ENCODE results near the gene SRMS. TPM values are rescaled to one million over a fixed set of nuclear protein-coding genes. Genes with fewer than 3 reads are reported as not detected.

The SRMS gene
- total and polyA plus RNA-seq, 2 of the 13 experiments (the other 11 are each of a cell fraction or from before 2014, with no cell fraction given): not detected

- TF ChIP-seq AHDC1 (CRISPR knock-in tag; IDR thresholded peaks at IDR 0.05; ENCODE audit: borderline replicate concordance) (0 out of 2 replicates have a peak, but pooled peaks have one; percentile 27), MYPOP (CRISPR knock-in tag; IDR thresholded peaks at IDR 0.05) (peak; percentile 34; the same call in 1 of the 2 replicates), ZNF709 (CRISPR knock-in tag; IDR thresholded peaks at IDR 0.05) (no peak), GATAD2A (CRISPR knock-in tag; IDR thresholded peaks at IDR 0.05) (peak; percentile 83), ZNF543 (CRISPR knock-in tag; IDR thresholded peaks at IDR 0.05) (no peak), PHF21A (CRISPR knock-in tag; IDR thresholded peaks at IDR 0.05) (0 out of 2 replicates have a peak, but pooled peaks have one; percentile 49), ZNF142 (CRISPR knock-in tag; IDR thresholded peaks at IDR 0.05) (peak; percentile 61; the same call in 1 of the 2 replicates), TFE3 (CRISPR knock-in tag; IDR thresholded peaks at IDR 0.05) (peak; percentile 44; the same call in 1 of the 2 replicates), ZGPAT (CRISPR knock-in tag; IDR thresholded peaks at IDR 0.05) (peak; percentile 64; the same call in 1 of the 2 replicates), ZFX (CRISPR knock-in tag; IDR thresholded peaks at IDR 0.05; ENCODE audit: low read depth) (no peak), CENPX (CRISPR knock-in tag; IDR thresholded peaks at IDR 0.05) (no peak), SAP130 (CRISPR knock-in tag; IDR thresholded peaks at IDR 0.05; ENCODE audit: low read depth) (peak; percentile 76), NR2F6 (IDR thresholded peaks at IDR 0.05) (no peak), NR2F6 (CRISPR knock-in tag; IDR thresholded peaks at IDR 0.05) (peak; percentile 26; the same call in 1 of the 2 replicates)
These were observed 29.9 kb upstream of the SRMS start (continued) for GRCh38 chr20:63577317-63577894.
